Measurements from ENCODE around the gene SH3TC1. TPM values are rescaled to one million over a fixed set of nuclear protein-coding genes. Genes with fewer than 3 reads are reported as not detected.
A peak's percentile ranks its signal among the peaks of the same experiment; 100 is the strongest.

The SH3TC1 gene
- total RNA-seq, 2 experiments from 2014 or later = 16.2 to 17.5 TPM

GRCh38 chr4:8227771-8228318 lies 28.8 kb downstream of the SH3TC1 start:
- no peaks in the 10 kb centered on the region for H3K27me3 Mint-ChIP-seq
- no peak overlapping the region for H3K4me3 Mint-ChIP-seq
- ATAC-seq = no peak
- intact Hi-C loops (cut with micrococcal nuclease) = no loop called here
- H3K27ac Mint-ChIP-seq = no peak overlapping the region
- TF ChIP-seq, protein P1, sequence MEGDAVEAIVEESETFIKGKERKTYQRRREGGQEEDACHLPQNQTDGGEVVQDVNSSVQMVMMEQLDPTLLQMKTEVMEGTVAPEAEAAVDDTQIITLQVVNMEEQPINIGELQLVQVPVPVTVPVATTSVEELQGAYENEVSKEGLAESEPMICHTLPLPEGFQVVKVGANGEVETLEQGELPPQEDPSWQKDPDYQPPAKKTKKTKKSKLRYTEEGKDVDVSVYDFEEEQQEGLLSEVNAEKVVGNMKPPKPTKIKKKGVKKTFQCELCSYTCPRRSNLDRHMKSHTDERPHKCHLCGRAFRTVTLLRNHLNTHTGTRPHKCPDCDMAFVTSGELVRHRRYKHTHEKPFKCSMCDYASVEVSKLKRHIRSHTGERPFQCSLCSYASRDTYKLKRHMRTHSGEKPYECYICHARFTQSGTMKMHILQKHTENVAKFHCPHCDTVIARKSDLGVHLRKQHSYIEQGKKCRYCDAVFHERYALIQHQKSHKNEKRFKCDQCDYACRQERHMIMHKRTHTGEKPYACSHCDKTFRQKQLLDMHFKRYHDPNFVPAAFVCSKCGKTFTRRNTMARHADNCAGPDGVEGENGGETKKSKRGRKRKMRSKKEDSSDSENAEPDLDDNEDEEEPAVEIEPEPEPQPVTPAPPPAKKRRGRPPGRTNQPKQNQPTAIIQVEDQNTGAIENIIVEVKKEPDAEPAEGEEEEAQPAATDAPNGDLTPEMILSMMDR (IDR thresholded peaks at IDR 0.05) = no peak
- peaks cover 52% of the 10 kb centered on the region for H3K4me1 Mint-ChIP-seq (ENCODE audit: low read depth)
- POLR2A ChIA-PET = interaction anchor here (1.2 to 5.3 kb wide), 6 partner anchors 9 to 201 kb away, joined by 3 to 23 read pairs (median 4); partner anchors contain the start of gene SH3TC1
- no peak for DNase-seq
- CTCF ChIA-PET = interaction anchor here (1.1 to 2.4 kb wide), 3 partner anchors 15 to 25 kb away, joined by 3 to 10 read pairs (median 8); no protein-coding TSS in a partner anchor
- no peaks in the 10 kb centered on the region for H3K9me3 Mint-ChIP-seq
- H3K36me3 Mint-ChIP-seq (ENCODE audit: low read depth) = peaks cover 12% of the 10 kb centered on the region

DNA sequence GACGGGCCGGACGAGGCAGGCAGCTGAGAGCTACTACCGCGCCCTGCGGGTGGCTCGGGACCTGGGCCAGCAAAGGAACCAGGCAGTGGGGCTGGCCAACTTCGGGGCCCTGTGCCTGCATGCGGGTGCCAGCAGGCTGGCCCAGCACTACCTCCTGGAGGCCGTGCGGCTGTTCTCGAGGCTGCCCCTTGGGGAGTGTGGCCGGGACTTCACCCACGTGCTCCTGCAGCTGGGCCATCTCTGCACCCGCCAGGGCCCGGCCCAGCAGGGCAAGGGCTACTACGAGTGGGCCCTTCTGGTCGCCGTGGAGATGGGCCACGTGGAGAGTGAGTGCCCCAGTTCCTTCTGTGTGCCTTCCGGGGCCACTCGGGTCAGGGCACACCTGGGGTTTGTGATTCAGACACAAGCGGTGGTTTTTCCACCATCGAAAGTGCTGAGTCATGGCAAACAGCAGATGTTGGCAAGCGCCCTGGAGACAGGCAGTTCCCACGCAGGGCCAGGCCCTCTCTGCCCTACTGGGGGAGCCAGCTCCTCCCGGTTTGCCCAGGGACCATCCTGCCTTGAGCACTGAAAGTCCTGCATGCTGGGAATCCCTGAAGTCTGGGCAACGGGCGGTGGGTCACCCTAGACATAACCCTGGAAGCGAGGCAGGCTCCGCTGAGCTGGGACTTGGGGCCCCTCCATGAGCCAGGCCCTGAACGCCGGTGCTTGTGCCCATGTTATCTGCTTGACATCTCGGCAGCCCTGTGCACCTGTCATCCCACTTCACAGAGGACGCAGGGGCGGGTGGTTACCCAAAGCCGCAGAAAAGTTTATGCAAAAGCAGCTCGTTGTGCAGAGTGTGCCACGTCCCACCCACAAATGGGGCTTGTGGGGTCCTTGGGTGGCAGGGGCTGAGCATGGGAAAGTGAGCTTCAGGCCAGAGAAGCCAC lies 29.5 kb downstream of the SH3TC1 start:
- peaks cover 51% of the 10 kb centered on the region for H3K4me1 Mint-ChIP-seq (ENCODE audit: low read depth)
- TF ChIP-seq, protein P1 (IDR thresholded peaks at IDR 0.05) = no peak

GRCh38 chr4:8229331-8229975 lies 30.4 kb downstream of the SH3TC1 start:
- H3K4me1 Mint-ChIP-seq (ENCODE audit: low read depth) = peaks cover 44% of the 10 kb centered on the region
- peak overlapping the region; percentile 15 for H3K4me3 Mint-ChIP-seq
- H3K9me3 Mint-ChIP-seq = no peaks in the 10 kb centered on the region
- H3K27me3 Mint-ChIP-seq = no peaks in the 10 kb centered on the region
- ATAC-seq = peak; percentile 43
- POLR2A ChIA-PET = interaction anchor here (1.6 to 5.3 kb wide), 3 partner anchors 28 to 199 kb away, joined by 4 to 23 read pairs (median 4); partner anchors contain the start of gene SH3TC1
- peak; percentile 58 for DNase-seq
- intact Hi-C loops (cut with micrococcal nuclease) = no loop called here
- TF ChIP-seq, protein P1 (IDR thresholded peaks at IDR 0.05) = no peak
- H3K36me3 Mint-ChIP-seq (ENCODE audit: low read depth) = peaks cover 2% of the 10 kb centered on the region
- H3K27ac Mint-ChIP-seq = peak overlapping the region; percentile 81
- CTCF ChIA-PET = interaction anchor here (0.8 to 1.4 kb wide), 7 partner anchors 13 to 62 kb away, joined by 3 to 10 read pairs (median 3); partner anchors contain the start of gene SH3TC1

More for the DNA sequence above, 29.5 kb downstream of the SH3TC1 start:
- Mint-ChIP-seq H3K36me3 (ENCODE audit: low read depth) (peaks cover 10% of the 10 kb centered on the region), H3K27me3 (no peaks in the 10 kb centered on the region), H3K9me3 (no peaks in the 10 kb centered on the region), H3K4me3 (peak overlapping the region; percentile 15), H3K27ac (peak overlapping the region; percentile 81)
- CTCF ChIA-PET = interaction anchor here (0.8 to 1.4 kb wide), 8 partner anchors 13 to 61 kb away, joined by 3 to 10 read pairs (median 3); partner anchors contain the start of gene SH3TC1
- intact Hi-C loops (cut with micrococcal nuclease) = no loop called here
- POLR2A ChIA-PET = interaction anchor here (1.2 to 5.3 kb wide), 6 partner anchors 10 to 200 kb away, joined by 3 to 23 read pairs (median 4); partner anchors contain the start of gene SH3TC1
- DNase-seq (peak; percentile 95), ATAC-seq (peak; percentile 79)

DNA sequence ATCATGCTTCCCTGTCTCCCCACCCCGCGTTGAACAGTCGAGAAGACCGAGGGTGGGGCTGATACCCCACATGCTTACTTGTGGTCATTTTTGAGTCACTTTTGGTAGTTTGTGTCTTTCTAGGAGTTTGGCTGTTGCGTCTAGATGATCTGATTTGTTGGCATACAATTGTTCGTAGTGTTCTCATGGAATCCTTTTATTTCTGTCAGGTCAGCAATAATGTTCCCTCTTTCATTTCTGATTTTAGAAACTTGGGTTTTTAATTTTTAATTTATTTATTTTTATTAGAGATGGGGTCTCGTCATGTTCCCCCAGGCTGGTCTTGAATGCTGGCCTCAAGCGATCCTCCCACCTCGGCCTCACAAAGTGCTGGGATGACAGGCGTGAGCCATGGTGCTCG lies 30.9 kb downstream of the SH3TC1 start:
- POLR2A ChIA-PET = interaction anchor here (1.9 to 5.3 kb wide), 2 partner anchors 31 to 199 kb away, joined by 4 to 23 read pairs; partner anchors contain the start of gene SH3TC1
- TF ChIP-seq, protein P1 (IDR thresholded peaks at IDR 0.05) = no peak
- intact Hi-C loops (cut with micrococcal nuclease) = no loop called here

More for the DNA sequence above, 30.9 kb downstream of the SH3TC1 start:
- DNase-seq = no peak
- H3K27ac Mint-ChIP-seq = no peak overlapping the region
- H3K9me3 Mint-ChIP-seq = no peaks in the 10 kb centered on the region
- no peak for ATAC-seq
- H3K4me3 Mint-ChIP-seq = no peak overlapping the region
- peaks cover 2% of the 10 kb centered on the region for H3K36me3 Mint-ChIP-seq (ENCODE audit: low read depth)
- H3K4me1 Mint-ChIP-seq (ENCODE audit: low read depth) = peaks cover 40% of the 10 kb centered on the region
- CTCF ChIA-PET = interaction anchor here (1.0 to 2.1 kb wide), 3 partner anchors 12 to 62 kb away, joined by 3 to 12 read pairs (median 3); partner anchors contain the start of gene SH3TC1
- H3K27me3 Mint-ChIP-seq = no peaks in the 10 kb centered on the region
